ENCODE results near the gene FBXO38. TPM values are rescaled to one million over a fixed set of nuclear protein-coding genes. Genes with fewer than 3 reads are reported as not detected.

The FBXO38 gene
- total RNA-seq, 2 experiments from 2014 or later, result 37.6 to 49.5 TPM

- CTCF ChIA-PET (ENCODE audit: unreplicated experiment), result no interaction called here
- H3K4me3 ChIP-seq (ENCODE audit: low read depth, low read length, poor library complexity, severe bottlenecking), result no peak overlapping the region
These were observed 31.1 kb downstream of the FBXO38 start for GRCh38 chr5:148414833-148415232.

GRCh38 chr5:148416416-148416815 lies 32.7 kb downstream of the FBXO38 start:
- H3K27ac ChIP-seq (ENCODE audit: low read depth, low read length, poor library complexity, severe bottlenecking), result no peak overlapping the region
- TF ChIP-seq CTCF (conservative IDR thresholded peaks at IDR 0.05; ENCODE audit: low read length), result no peak
- no peak for TF ChIP-seq EZH2phosphoT487 (IDR thresholded peaks at IDR 0.05; ENCODE audit: borderline replicate concordance, low read depth, low read length)
- H3K4me2 ChIP-seq (ENCODE audit: low read length), result no peak overlapping the region
- POLR2A ChIA-PET, result interaction anchor here (0.7 to 1.8 kb wide), 3 partner anchors 12 to 401 kb away, joined by 3 to 4 read pairs (median 3); no protein-coding TSS in a partner anchor
- no peak overlapping the region for H3K4me3 ChIP-seq (ENCODE audit: low read depth, low read length, poor library complexity, severe bottlenecking)
- intact Hi-C loops (cut with micrococcal nuclease; ENCODE audit: unreplicated experiment), result no loop called here
- CTCF ChIA-PET (ENCODE audit: unreplicated experiment), result interaction anchor here (0.7 kb wide), 1 partner anchor 879 kb away, joined by 3 read pairs; no protein-coding TSS in a partner anchor
- no TSS peak for BruUV-seq (replicated peaks)
- H3K36me3 ChIP-seq (ENCODE audit: insufficient read depth, low read length), result peaks cover 93% of the 10 kb centered on the region
- H3K79me2 ChIP-seq (ENCODE audit: insufficient read depth, low read depth, low read length), result no peaks in the 10 kb centered on the region
- no peaks in the 10 kb centered on the region for H3K4me1 ChIP-seq (ENCODE audit: insufficient read depth, low read length, poor library complexity, severe bottlenecking)
- H3K9me2 ChIP-seq (ENCODE audit: insufficient read depth, low read length), result no peaks in the 10 kb centered on the region
- no peak overlapping the region for H2AFZ ChIP-seq (ENCODE audit: low read length)
- DNase-seq (ENCODE audit: low spot score), result no peak
- H4K20me1 ChIP-seq (ENCODE audit: insufficient read depth, low read length), result no peaks in the 10 kb centered on the region
- no peaks in the 10 kb centered on the region for H3K9me3 ChIP-seq (ENCODE audit: low read length)

More at GRCh38 chr5:148414833-148415232, 31.1 kb downstream of the FBXO38 start:
- Histone ChIP-seq H3K79me2 (ENCODE audit: insufficient read depth, low read depth, low read length) (no peaks in the 10 kb centered on the region), H3K27ac (ENCODE audit: low read depth, low read length, poor library complexity, severe bottlenecking) (no peak overlapping the region), H2AFZ (ENCODE audit: low read length) (no peak overlapping the region), H3K4me2 (ENCODE audit: low read length) (no peak overlapping the region), H3K9me2 (ENCODE audit: insufficient read depth, low read length) (no peaks in the 10 kb centered on the region), H3K4me1 (ENCODE audit: insufficient read depth, low read length, poor library complexity, severe bottlenecking) (no peaks in the 10 kb centered on the region), H4K20me1 (ENCODE audit: insufficient read depth, low read length) (no peaks in the 10 kb centered on the region), H3K36me3 (ENCODE audit: insufficient read depth, low read length) (peaks cover 99% of the 10 kb centered on the region), H3K9me3 (ENCODE audit: low read length) (no peaks in the 10 kb centered on the region)
- POLR2A ChIA-PET, result interaction anchor here (1.8 kb wide), 1 partner anchor 10 kb away, joined by 4 read pairs; no protein-coding TSS in a partner anchor
- no peak for DNase-seq (ENCODE audit: low spot score)
- BruUV-seq (replicated peaks), result no TSS peak
- intact Hi-C loops (cut with micrococcal nuclease; ENCODE audit: unreplicated experiment), result no loop called here
- no peak for TF ChIP-seq CTCF (conservative IDR thresholded peaks at IDR 0.05; ENCODE audit: low read length)
- no peak for TF ChIP-seq EZH2phosphoT487 (IDR thresholded peaks at IDR 0.05; ENCODE audit: borderline replicate concordance, low read depth, low read length)

- no peak for DNase-seq (ENCODE audit: low spot score)
- Histone ChIP-seq H3K27ac (ENCODE audit: low read depth, low read length, poor library complexity, severe bottlenecking) (no peak overlapping the region), H3K79me2 (ENCODE audit: insufficient read depth, low read depth, low read length) (no peaks in the 10 kb centered on the region), H3K4me2 (ENCODE audit: low read length) (no peak overlapping the region), H2AFZ (ENCODE audit: low read length) (no peak overlapping the region), H3K4me3 (ENCODE audit: low read depth, low read length, poor library complexity, severe bottlenecking) (no peak overlapping the region), H3K9me2 (ENCODE audit: insufficient read depth, low read length) (no peaks in the 10 kb centered on the region), H3K9me3 (ENCODE audit: low read length) (no peaks in the 10 kb centered on the region), H3K36me3 (ENCODE audit: insufficient read depth, low read length) (peaks cover 92% of the 10 kb centered on the region), H4K20me1 (ENCODE audit: insufficient read depth, low read length) (no peaks in the 10 kb centered on the region), H3K4me1 (ENCODE audit: insufficient read depth, low read length, poor library complexity, severe bottlenecking) (no peaks in the 10 kb centered on the region)
- BruUV-seq (replicated peaks), result no TSS peak
- intact Hi-C loops (cut with micrococcal nuclease; ENCODE audit: unreplicated experiment), result no loop called here
- POLR2A ChIA-PET, result interaction anchor here (1.4 kb wide), 1 partner anchor 12 kb away, joined by 6 read pairs; no protein-coding TSS in a partner anchor
- TF ChIP-seq EZH2phosphoT487 (IDR thresholded peaks at IDR 0.05; ENCODE audit: borderline replicate concordance, low read depth, low read length), result no peak
- no peak for TF ChIP-seq CTCF (conservative IDR thresholded peaks at IDR 0.05; ENCODE audit: low read length)
- CTCF ChIA-PET (ENCODE audit: unreplicated experiment), result interaction anchor here (0.7 kb wide), 1 partner anchor 878 kb away, joined by 3 read pairs; no protein-coding TSS in a partner anchor
These were observed 33.2 kb downstream of the FBXO38 start for GRCh38 chr5:148416921-148417320.
